ENCODE data around the gene ARMC6. TPM values are rescaled to one million over a fixed set of nuclear protein-coding genes. Genes with fewer than 3 reads are reported as not detected.

Gene ARMC6
- total RNA-seq, 1 donor from 2014 or later = 27.0 TPM

GRCh38 chr19:18990128-18990708, 43.2 kb upstream of the ARMC6 start:
- peaks cover 18% of the 10 kb centered on the region for H3K36me3 Mint-ChIP-seq (ENCODE audit: unreplicated experiment)
- H3K27me3 Mint-ChIP-seq (ENCODE audit: unreplicated experiment) = no peaks in the 10 kb centered on the region
- no peaks in the 10 kb centered on the region for H3K4me1 Mint-ChIP-seq (ENCODE audit: unreplicated experiment)
- DNase-seq (ENCODE audit: extremely low spot score, unreplicated experiment) = no peak
- no peaks in the 10 kb centered on the region for H3K9me3 Mint-ChIP-seq (ENCODE audit: unreplicated experiment)
- TF ChIP-seq CTCF (IDR thresholded peaks at IDR 0.05) = no peak
- no peak overlapping the region for H3K27ac Mint-ChIP-seq (ENCODE audit: unreplicated experiment)
- H3K4me3 Mint-ChIP-seq (ENCODE audit: unreplicated experiment) = no peak overlapping the region

GRCh38 chr19:18991006-18991405, 42.4 kb upstream of the ARMC6 start:
- Mint-ChIP-seq H3K4me3 (ENCODE audit: unreplicated experiment) (no peak overlapping the region), H3K27me3 (ENCODE audit: unreplicated experiment) (no peaks in the 10 kb centered on the region), H3K36me3 (ENCODE audit: unreplicated experiment) (peaks cover 18% of the 10 kb centered on the region), H3K4me1 (ENCODE audit: unreplicated experiment) (peaks cover 4% of the 10 kb centered on the region), H3K9me3 (ENCODE audit: unreplicated experiment) (no peaks in the 10 kb centered on the region), H3K27ac (ENCODE audit: unreplicated experiment) (no peak overlapping the region)
- no peak for DNase-seq (ENCODE audit: extremely low spot score, unreplicated experiment)
- TF ChIP-seq CTCF (IDR thresholded peaks at IDR 0.05) = no peak

GRCh38 chr19:18991468-18991867, 41.9 kb upstream of the ARMC6 start:
- no peaks in the 10 kb centered on the region for H3K27me3 Mint-ChIP-seq (ENCODE audit: unreplicated experiment)
- no peak overlapping the region for H3K4me3 Mint-ChIP-seq (ENCODE audit: unreplicated experiment)
- H3K4me1 Mint-ChIP-seq (ENCODE audit: unreplicated experiment) = peaks cover 5% of the 10 kb centered on the region
- no peak overlapping the region for H3K27ac Mint-ChIP-seq (ENCODE audit: unreplicated experiment)
- H3K9me3 Mint-ChIP-seq (ENCODE audit: unreplicated experiment) = no peaks in the 10 kb centered on the region
- TF ChIP-seq CTCF (IDR thresholded peaks at IDR 0.05) = no peak
- H3K36me3 Mint-ChIP-seq (ENCODE audit: unreplicated experiment) = peaks cover 18% of the 10 kb centered on the region
- no peak for DNase-seq (ENCODE audit: extremely low spot score, unreplicated experiment)

GRCh38 chr19:18992696-18993095, 40.7 kb upstream of the ARMC6 start:
- Mint-ChIP-seq H3K27ac (ENCODE audit: unreplicated experiment) (no peak overlapping the region), H3K9me3 (ENCODE audit: unreplicated experiment) (no peaks in the 10 kb centered on the region), H3K36me3 (ENCODE audit: unreplicated experiment) (peaks cover 18% of the 10 kb centered on the region), H3K27me3 (ENCODE audit: unreplicated experiment) (no peaks in the 10 kb centered on the region), H3K4me3 (ENCODE audit: unreplicated experiment) (no peak overlapping the region), H3K4me1 (ENCODE audit: unreplicated experiment) (peaks cover 5% of the 10 kb centered on the region)
- TF ChIP-seq CTCF (IDR thresholded peaks at IDR 0.05) = no peak
- DNase-seq (ENCODE audit: extremely low spot score, unreplicated experiment) = no peak

GRCh38 chr19:18993115-18993514, 40.3 kb upstream of the ARMC6 start:
- Mint-ChIP-seq H3K4me1 (ENCODE audit: unreplicated experiment) (peaks cover 5% of the 10 kb centered on the region), H3K4me3 (ENCODE audit: unreplicated experiment) (no peak overlapping the region), H3K9me3 (ENCODE audit: unreplicated experiment) (no peaks in the 10 kb centered on the region), H3K36me3 (ENCODE audit: unreplicated experiment) (peaks cover 21% of the 10 kb centered on the region), H3K27ac (ENCODE audit: unreplicated experiment) (no peak overlapping the region), H3K27me3 (ENCODE audit: unreplicated experiment) (no peaks in the 10 kb centered on the region)
- TF ChIP-seq CTCF (IDR thresholded peaks at IDR 0.05) = no peak
- DNase-seq (ENCODE audit: extremely low spot score, unreplicated experiment) = no peak
